ENCODE measurements around the gene TMEM14B. TPM values are rescaled to one million over a fixed set of nuclear protein-coding genes. Genes with fewer than 3 reads are reported as not detected.
"Not testable (repeated sequence)": the region's sequence is repeated elsewhere in the genome, so short reads cannot be mapped to it uniquely, and the experiment has no call there.

TMEM14B gene
- polyA plus RNA-seq (ENCODE audit: insufficient read length in 3 of 3), result 100 to 1,000 TPM; 103 to 106 (median 105) TPM

DNA sequence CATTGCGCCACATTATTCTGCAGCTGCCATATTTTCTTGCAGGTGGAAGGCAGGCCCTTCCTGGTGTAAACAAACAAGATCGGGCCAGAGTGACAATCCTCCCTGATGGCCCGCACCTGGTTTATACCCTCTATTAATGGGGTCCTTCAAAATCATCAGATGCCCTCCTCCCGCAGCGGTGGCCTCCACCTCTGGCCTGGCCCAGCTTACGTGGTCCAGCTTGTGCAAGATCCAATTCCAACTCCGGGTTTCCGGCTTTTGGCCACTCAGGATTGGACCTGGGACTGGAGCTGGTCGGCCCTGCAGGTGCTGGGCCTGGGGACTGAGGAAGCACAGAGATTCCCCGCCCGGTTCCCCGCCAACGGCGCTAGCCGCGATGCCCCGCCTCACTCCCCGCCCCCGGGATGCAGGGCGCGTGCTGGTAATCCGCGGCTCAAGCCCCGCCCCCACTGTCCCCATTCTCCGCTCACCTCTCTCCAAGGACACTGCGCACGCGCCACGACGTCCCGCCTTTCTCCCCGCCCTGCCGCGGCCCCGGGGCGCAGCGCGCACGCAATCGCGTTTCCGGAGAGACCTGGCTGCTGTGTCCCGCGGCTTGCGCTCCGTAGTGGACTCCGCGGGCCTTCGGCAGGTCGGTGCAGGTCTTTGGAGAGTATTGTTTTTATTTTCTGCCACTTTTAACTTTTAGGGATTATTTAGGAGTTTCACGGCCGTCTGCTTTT, at the start of gene TMEM14B:
Gene TMEM14B, plus strand, starts transcription at position 555 of the 722 bp plus-strand sequence. CDS start 1,441 bp downstream, outside the sequence.
- peak; percentile 87 to 94 (median 94) for DNase-seq (ENCODE audit: low read depth in 3 of 3, low spot score in 2 of 3)

DNA sequence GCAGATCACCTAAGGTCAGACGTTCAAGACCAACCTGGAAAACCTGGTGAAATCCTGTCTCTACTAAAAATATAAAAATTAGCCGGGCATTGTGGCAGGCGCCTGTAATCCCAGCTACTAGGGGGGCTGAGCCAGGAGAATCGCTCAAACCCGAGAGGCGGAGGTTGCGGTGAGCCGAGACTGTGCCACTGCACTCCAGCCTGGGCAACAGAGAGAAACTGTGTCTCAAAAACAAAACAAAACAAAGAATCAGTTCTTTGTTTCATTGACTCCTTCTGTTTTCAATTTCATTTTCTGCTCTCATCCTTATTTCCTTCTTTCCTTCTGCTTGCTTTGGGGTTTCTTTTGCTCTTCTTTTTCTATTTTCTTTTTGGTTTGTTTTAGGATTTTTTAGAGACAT, 33.6 kb upstream of the TMEM14B start:
- no peak for DNase-seq (ENCODE audit: low read depth in 3 of 3, low spot score in 2 of 3)

DNA sequence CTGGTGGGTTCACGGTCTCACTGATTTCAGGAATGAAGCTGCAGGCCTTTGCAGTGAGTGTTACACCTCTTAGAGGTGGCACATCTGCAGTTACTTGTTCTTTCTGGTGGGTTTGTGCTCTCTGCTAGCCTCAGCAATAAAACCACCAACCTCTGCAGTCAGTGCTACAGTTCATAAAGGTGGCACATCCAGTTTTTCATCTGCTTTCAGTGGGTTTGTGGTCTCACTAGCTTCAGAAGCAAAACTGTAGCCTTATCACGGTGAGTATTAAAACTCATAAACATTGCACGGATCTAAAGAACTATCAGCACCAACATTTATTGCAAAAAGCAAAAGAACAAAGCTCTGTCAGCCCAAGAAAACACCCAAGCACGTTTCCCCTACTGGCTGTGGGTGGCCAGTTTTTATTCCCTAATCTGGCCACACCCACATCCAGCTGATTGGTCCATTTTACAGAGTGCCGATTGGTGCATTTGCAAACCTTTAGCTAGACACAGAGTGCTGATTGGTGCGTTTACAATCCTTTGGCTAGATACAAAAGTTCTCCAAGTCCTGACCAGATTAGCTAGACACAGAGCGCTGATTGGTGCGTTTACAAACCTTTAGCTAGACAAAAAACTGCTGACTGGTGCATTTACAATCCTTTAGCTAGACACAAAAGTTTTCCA, 28.2 kb upstream of the TMEM14B start:
- DNase-seq (ENCODE audit: low read depth in 3 of 3, low spot score in 2 of 3), result no peak

DNA sequence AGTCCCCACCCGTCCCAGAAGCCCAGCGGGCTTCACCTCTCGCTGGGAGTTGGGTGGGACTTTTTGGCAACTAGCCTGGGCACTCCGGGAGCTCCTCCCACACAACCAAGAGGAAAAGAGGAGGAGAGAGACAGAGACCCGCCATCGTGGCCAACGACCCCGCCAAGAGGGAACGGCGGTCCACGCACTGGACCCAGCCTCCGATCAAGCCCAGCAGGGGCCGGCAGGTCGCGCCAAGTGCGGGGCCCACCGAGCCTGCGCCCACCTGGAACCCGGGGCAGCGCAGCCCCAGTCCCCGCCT, 27.7 kb upstream of the TMEM14B start:
- DNase-seq (ENCODE audit: low read depth in 3 of 3, low spot score in 2 of 3), result no peak

DNA sequence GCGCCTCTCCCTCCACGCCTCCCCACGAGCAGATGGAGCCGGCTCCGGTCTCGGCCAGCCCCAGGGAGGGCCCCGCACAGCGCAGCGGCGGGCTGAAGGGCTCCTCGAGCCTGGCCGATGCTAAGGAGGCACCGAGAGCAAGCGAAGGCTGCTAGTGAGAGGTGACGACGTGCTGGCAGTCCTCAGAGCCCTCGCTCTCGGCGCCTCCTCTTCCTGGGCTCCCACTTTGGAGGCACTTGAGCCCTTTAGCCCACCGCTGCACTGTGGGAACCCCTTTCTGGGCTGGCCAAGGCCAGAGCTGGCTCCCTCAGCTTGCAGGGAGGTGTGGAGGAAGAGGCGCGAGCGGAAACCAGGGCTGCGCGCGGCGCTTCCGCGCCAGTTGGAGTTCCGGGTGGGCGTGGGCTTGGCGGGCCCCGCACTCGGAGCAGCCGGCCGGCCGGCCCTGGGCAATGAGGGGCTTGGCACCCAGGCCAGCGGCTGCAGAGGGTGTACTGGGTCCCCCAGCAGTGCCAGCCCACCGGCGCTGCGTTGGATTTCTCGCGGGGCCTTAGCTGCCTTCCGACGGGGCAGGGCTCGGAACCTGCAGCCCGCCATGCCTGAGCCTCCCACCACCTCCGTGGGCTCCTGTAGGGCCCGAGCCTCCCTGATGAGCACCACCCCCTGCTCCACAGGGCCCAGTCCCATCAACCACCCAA, 27.2 kb upstream of the TMEM14B start:
- DNase-seq (ENCODE audit: low read depth in 3 of 3, low spot score in 2 of 3), result peak in 1 of 3 donors; percentile 13

DNA sequence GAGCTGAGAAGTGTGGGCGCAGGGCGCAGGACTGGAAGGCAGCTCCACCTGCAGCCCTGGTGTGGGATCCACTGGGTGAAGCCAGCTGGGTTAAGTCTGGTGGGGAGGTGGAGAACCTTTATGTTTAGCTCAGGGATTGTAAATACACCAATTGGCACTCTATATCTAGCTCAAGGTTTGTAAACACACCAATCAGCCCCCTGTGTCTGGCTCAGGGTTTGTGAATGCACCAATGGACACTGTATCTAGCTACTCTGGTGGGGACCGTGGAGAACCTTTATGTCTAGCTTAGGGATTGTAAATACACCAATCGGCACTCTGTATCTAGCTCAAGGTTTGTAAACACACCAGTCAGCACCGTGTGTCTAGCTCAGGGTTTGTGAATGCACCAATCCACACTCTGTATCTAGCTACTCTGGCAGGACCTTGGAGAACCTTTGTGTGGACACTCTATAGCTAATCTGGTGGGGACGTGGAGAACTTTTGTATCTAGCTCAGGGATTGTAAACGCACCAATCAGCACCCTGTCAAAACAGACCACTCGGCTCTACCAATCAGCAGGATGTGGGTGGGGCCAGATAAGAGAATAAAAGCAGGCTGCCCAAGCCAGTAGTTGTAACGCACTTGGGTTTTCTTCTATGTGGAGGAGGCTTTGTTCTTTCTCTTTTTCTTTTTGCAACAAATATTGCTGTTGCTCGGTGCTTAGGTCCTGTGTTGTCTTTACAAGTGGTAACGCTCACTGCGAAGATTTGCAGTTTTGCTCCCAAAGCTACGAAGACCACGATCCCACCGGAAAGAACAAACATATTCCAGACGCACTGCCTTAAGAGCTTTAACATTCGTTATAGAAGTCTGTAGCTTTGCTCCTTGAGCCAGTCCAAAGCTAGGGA, 26.4 kb upstream of the TMEM14B start:
- DNase-seq (ENCODE audit: low read depth in 3 of 3, low spot score in 2 of 3), result not testable (repeated sequence)

DNA sequence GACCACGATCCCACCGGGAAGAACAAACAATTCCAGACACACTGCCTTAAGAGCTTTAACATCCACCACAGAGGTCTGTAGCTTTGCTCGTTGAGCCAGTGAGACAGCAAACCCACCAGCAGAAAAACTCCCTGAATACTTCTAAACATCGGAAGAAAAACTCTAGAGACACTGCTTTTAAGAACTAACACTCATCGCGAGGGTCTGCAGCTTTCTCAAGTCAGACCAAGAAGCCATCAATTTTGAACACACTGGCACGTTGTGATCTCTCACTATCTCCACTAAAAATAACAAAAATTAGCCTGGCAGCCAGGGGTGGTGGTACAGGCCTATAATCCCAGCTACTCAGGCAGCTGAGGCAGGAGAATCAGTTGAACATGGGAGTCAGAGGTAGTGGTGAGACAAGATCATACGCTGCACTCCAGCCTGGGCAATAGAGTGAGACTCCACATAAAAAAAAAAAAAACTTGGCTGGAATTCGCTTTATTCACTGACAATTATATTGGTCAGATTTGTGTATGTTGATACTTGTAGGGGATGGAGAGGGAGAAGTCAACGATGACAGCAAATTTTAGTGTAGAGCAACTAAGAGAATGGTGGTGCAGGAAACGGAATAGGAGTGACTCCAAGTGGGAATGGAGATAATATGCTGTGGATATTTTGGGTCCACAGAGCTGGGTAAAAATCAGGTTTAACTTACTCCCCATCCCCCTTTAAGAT, 25.6 kb upstream of the TMEM14B start:
- DNase-seq (ENCODE audit: low read depth in 3 of 3, low spot score in 2 of 3), result no peak

DNA sequence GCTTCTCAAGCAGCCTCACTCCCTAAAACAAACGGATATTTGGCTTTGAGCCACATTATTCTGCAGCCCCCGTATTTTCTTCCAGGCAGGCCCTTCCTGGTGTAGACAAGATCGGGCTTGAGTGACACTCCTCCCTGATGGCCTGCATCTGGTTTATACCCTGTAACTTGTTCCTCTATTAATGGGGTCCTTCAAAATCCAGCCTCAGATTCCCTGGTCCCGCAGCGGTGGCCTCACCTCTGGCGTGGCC, 25.1 kb upstream of the TMEM14B start:
- no peak for DNase-seq (ENCODE audit: low read depth in 3 of 3, low spot score in 2 of 3)

DNA sequence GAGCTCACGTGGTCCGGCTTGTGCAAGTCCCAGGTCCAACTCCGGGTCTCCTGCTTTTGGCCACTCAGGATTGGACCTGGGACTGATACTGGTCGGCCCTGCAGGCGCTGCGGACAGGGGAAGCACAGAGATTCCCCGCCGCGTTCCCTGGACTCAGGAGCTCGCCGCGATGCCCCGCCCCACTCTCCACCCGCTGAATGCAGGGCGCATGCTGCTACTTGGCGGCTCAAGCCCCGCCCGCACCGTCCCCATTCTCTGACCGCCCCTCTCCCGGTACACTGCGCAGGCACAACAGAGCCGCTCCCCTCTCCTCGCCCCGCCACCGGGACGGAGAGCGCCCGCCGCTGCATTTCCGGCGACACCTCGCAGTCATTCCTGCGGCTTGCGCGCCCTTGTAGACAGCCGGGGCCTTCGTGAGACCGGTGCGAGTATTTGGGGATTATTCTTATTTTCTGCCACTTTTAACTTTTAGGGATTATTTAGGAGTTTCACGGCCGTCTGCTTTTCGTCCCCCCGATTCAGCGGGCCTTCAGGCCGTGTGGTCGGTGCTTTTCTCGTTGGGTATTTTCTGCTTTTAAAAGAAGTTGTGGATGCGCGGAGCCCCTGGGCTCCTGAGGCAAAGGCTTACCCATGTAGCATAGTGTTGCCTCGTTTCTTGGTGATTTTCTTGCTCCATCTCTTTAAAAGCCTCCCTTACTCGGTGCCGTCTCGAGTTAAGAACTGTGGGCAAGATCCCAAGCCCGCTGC, 24.6 kb upstream of the TMEM14B start, which contains the start of gene TMEM14C:
Gene TMEM14C, plus strand, starts transcription at position 251 of the 747 bp plus-strand sequence. CDS start 1,544 bp downstream, outside the sequence.
- peak; percentile 86 to 97 (median 91) for DNase-seq (ENCODE audit: low read depth in 3 of 3, low spot score in 2 of 3)

DNA sequence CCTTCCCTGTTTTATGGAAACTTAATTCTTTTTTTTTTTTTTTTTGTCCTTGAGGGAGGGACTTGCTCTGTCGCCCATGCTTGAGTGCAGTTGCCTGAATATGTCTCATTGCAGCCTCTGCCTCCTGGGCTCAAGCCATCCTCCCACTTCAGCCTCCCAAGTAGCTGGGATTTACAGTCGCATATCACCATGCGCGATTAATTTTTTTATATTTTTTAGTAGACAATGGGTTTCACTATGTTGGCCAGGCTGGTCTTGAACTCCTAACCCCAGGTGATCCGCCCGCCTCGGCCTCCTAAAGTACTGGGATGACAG, 24.1 kb upstream of the TMEM14B start:
- no peak for DNase-seq (ENCODE audit: low read depth in 3 of 3, low spot score in 2 of 3)

DNA sequence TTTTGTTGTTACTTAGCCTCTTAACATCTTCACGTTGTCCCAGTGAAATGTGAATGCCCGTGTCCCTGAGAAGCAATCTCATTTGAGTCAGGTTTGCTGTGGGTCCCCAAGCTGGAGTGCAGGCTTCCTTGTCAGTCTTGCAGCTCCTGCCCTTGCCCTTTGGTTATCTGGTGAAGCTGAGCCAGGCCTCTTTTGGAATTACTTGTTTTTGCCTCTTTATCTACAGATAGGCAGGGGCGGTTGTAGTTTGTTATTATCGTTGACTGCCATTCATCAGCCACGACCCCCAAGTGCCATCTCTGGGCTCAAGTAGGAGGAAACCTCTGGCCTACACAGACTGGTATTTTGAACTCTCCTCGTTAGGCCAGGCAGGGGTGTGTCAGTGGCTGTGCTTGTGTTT, 22.6 kb upstream of the TMEM14B start:
- no peak for DNase-seq (ENCODE audit: low read depth in 3 of 3, low spot score in 2 of 3)

DNA sequence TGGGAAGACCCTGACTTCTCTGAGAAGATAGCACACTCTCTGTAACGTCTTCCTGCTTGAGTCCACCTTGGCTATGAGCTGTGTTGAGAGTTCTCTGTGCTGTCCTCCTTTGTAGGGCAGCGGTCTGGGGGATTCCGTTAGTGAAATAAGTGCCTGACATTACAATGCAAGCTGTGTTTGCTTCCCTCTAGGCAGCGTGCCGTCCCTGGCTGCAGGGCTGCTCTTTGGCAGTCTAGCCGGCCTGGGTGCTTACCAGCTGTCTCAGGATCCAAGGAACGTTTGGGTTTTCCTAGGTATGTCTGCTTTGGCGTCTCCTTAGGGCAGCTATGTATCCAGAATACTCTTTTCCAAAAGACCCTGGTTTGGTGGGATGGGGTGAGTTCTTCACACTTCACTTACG, 21.9 kb upstream of the TMEM14B start:
- DNase-seq (ENCODE audit: low read depth in 3 of 3, low spot score in 2 of 3), result no peak

DNA sequence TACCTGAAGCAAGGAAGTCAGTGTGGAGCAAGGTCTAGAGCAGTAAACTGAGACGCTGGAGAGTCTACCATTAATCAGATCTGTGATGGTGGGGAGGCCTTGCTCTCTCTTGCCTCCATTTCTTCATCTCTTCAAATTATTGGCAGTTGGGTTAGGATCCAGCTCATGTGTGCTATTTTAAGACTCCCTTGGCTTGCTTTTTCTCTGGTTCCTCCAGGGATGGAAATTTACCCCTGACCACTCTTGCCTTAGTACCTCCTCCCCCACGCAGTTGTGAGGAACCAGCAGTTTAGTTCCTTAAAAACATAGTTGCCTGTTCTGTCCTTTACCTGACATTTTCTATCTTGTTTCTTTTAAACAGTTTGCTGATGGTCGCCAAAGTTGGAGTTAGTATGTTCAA, 17.4 kb upstream of the TMEM14B start:
- DNase-seq (ENCODE audit: low read depth in 3 of 3, low spot score in 2 of 3), result no peak

DNA sequence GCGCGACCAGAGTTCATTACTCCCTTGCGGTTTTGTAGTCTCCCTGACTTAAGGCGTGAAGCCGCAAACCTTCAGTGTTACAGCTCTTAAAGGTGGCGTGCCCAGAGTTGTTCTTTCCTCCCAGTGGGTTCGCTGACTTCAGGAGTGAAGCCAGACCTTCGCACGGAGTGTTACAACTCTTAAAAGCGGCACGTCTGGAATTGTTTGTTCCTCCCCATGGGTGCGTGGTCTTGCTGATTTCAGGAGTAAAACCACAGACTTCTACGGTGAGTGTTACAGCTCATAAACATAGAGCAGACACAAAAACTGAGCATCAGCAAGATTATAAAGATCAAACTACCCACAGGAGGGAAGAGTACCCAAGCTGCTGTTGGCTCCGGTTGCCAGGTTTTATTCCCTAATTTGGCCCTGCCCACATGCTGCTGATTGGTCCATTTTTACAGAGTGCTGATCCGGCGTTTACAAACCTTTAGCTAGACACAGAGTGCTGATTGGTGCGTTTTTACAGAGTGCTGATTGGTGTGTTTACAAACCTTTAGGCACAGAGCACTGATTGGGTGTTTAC, 14.4 kb upstream of the TMEM14B start:
- no peak for DNase-seq (ENCODE audit: low read depth in 3 of 3, low spot score in 2 of 3)

DNA sequence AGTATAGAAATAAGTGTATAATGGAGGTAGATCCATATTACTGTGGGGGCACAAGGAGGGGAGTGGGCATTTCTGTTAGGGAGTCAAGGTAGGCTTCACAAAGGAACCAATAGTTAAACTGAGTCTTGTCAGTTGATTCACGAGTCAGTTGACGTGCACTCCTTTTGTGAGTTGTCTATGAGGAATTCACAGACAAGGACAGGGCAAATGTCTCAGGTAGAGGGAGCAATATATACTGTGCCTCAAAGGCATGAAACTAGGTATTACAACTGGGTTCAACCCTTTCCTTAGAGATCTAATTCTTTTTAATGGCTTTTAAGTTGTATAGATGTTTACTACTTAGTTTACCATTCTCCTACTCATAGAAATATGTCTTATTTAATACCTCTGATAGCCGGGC, 13.7 kb upstream of the TMEM14B start:
- DNase-seq (ENCODE audit: low read depth in 3 of 3, low spot score in 2 of 3), result no peak

DNA sequence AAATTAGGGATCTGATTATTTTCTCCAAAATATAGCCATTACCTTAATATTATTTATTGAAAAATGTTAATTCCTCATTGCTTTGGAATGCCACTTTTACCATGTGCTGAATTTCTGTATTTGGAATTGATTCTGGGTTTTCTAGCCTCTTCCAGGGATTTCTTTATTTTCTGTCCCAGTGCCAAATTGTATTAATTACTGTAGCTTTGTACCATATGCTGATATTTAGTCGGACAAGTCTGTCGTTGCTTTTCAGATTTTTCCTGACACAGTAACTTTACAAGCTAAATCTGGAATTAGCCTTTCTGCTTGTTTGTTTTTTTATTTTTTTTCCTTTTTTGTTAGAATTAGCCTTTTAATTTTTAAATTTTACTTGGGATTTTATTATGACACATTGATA, 10.9 kb upstream of the TMEM14B start:
- DNase-seq (ENCODE audit: low read depth in 3 of 3, low spot score in 2 of 3), result no peak

DNA sequence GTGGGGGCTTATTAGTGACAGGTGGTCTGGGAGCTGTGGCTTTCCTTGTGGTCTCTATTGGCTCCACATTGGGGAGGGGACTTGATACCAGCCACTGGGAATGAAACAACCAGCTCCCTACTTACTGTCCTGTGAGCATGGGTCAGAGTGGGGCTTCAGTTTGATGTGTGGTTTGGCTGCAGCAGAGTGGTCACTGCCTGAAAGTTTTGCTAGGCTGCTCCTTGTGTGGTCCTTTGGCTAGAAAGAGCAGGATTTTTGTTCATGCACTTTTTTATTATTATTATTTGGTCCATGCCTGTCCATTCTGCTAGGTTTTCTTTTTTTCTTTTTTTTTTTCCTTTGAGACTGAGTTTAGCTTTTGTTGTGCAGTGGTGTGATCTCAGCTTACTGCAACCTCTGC, 7.5 kb upstream of the TMEM14B start:
- no peak for DNase-seq (ENCODE audit: low read depth in 3 of 3, low spot score in 2 of 3)

DNA sequence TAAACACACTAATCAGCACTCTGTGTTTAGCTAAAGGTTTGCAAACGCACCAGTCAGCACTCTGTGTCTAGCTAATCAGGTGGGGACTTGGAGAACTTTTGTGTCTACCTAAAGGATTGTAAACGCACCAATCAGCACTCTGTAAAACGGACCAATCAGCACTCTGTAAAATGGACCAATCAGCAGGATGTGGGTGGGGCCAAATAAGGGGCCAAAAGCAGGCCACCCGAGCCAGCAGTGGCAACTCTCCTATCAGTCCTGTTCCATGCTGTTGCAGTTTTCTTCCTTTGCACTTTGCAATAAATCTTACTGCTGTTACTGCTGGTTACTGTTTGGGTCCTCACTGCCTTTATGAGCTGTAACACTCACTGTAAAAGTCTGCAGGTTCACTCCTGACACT, 6.0 kb upstream of the TMEM14B start:
- not testable (repeated sequence) for DNase-seq (ENCODE audit: low read depth in 3 of 3, low spot score in 2 of 3)

DNA sequence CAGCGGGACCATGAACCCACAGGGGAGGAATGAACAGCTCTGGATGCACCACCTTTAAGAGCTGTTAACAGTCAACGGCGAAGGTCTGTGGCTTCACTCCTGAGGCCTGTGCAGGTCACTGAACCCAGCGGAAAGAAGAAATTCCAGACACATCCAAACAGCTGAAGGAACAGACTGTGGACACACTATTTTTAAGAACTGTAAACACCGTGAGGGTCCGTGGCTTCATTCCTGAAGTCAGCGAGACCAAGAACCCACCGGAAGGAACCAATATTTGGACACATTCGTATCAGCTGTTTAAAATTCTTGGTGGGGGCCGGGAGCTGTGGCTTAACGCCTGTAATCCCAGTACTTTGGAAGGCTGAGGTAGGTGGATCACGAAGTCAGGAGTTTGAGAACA, 5.4 kb upstream of the TMEM14B start:
- DNase-seq (ENCODE audit: low read depth in 3 of 3, low spot score in 2 of 3), result no peak

DNA sequence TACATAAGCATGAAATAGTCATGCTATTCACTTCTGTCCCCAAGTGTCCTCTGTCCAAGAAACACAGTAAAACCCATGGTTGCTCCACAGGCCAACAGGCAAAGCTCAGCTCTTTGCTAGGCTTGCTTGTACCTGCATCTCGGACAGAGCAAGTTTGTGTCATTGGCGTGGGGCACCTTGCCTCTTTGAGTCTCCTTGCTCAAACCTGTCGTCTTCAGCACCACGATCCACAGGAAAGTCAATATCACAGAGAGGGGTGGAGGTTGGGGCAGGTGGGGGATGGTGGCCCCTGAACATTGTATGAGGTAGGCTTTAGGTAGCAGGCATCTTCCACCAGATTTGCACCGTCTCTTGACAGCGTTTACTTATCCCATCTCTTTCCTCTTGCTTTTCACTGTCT, 4.1 kb upstream of the TMEM14B start:
- no peak for DNase-seq (ENCODE audit: low read depth in 3 of 3, low spot score in 2 of 3)

All from right renal cortex interstitium (tissue), 3 donors.